ENCODE results near the gene DUSP6. TPM values are rescaled to one million over a fixed set of nuclear protein-coding genes. Genes with fewer than 3 reads are reported as not detected.

Gene DUSP6
- total RNA-seq, 1 donor from 2014 or later = 43.0 TPM

DNA sequence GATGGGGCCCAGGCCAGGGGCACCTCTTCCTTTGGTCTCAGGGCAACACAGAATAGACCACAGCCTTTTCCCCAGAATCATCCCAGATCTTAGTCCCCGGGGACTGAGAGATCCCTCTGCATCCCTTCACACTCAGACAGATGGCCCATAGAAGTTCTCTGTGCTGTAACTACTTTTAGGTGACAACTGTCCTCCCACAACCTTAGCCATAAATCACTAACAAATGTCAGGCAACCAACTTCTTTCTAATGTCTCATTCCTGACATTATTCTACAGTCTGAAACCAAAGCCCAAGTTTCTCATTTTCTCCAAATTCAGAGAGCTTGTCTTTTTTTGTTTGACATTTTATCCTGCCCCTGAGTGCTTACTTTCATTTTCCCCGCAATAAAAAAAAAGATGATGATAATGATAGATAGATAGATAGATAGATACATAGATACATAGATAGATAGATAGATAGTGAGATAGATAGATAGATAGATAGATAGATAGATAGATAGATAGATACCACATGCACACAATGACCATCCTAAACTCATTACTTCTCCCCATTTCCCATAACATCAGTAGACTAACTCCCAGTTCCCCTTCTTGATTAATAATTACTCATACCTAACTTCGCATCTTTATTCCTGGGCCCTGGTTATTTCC lies 28.6 kb downstream of the DUSP6 start:
- no peak for DNase-seq (ENCODE audit: extremely low spot score, unreplicated experiment)
- no peaks in the 10 kb centered on the region for H3K9me3 Mint-ChIP-seq
- no peaks in the 10 kb centered on the region for H3K27me3 Mint-ChIP-seq
- peaks cover 56% of the 10 kb centered on the region for H3K4me1 Mint-ChIP-seq (ENCODE audit: unreplicated experiment)
- H3K36me3 Mint-ChIP-seq = no peaks in the 10 kb centered on the region
- no peak overlapping the region for H3K4me3 Mint-ChIP-seq
- TF ChIP-seq CTCF (conservative IDR thresholded peaks at IDR 0.05) = no peak
- no peak overlapping the region for H3K27ac Mint-ChIP-seq

DNA sequence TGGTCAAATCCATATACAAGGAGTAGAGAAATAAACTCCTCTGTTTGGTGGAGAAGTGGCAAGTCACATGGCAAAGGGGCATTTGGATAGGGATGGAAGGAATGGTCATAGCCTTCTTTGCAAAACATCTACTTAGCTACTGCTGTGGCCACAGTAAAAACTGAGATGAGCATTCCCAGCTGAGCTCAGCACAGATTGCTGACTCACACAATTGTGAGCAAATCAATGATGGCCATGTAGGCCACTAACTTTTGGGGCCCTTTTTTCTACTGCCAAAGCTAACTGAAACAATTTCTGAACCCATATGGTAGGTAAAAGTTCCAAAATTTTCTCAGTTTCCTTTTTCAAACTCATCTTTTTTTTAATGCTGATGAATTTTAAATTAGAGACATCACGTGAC lies 31.6 kb downstream of the DUSP6 start:
- DNase-seq (ENCODE audit: extremely low spot score, unreplicated experiment) = no peak
- no peak overlapping the region for H3K4me3 Mint-ChIP-seq
- H3K27ac Mint-ChIP-seq = no peak overlapping the region
- peaks cover 39% of the 10 kb centered on the region for H3K4me1 Mint-ChIP-seq (ENCODE audit: unreplicated experiment)
- H3K36me3 Mint-ChIP-seq = no peaks in the 10 kb centered on the region
- no peak for TF ChIP-seq CTCF (conservative IDR thresholded peaks at IDR 0.05)
- no peaks in the 10 kb centered on the region for H3K9me3 Mint-ChIP-seq
- no peaks in the 10 kb centered on the region for H3K27me3 Mint-ChIP-seq

DNA sequence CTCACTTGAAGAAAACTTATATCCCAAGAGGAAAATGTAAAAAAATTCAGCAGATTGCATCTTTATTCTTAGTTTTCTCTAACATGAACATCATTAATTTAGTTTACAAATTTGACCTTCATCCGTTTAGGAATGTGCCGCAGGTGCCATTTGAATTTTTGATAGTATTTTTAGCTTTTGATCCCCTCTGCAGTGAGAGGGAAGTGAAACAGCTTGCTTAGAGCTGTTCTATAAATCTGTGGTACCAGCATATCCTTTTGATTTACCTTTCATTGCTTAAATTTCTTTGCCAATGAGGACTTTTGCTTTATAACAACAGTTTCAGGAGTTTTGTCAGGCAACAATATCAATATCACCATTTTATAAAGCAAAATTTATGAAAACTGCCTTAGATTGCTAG lies 32.7 kb downstream of the DUSP6 start:
- H3K27ac Mint-ChIP-seq = no peak overlapping the region
- TF ChIP-seq CTCF (conservative IDR thresholded peaks at IDR 0.05) = no peak
- H3K4me1 Mint-ChIP-seq (ENCODE audit: unreplicated experiment) = peaks cover 41% of the 10 kb centered on the region
- no peaks in the 10 kb centered on the region for H3K36me3 Mint-ChIP-seq
- H3K9me3 Mint-ChIP-seq = no peaks in the 10 kb centered on the region
- no peak for DNase-seq (ENCODE audit: extremely low spot score, unreplicated experiment)
- H3K27me3 Mint-ChIP-seq = no peaks in the 10 kb centered on the region
- no peak overlapping the region for H3K4me3 Mint-ChIP-seq

DNA sequence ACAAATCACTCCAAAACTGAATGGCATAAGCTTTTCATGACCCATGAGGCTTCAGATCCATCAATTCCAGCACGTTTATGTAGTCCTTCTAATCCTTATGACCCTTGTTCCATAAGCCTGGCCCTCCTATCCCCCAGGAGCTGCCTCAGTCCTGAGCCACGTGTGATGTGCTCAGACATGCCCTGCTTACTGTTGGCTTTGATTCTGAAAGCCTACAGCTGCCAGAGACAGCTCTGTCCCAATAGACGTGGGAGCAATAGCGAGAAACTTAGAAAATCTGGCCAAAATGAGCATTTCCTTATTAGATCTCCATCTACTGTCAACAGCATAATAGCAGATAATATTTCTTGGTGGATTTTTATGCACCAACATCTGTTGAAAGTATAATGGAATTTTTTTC lies 33.2 kb downstream of the DUSP6 start:
- H3K9me3 Mint-ChIP-seq = no peaks in the 10 kb centered on the region
- H3K4me3 Mint-ChIP-seq = no peak overlapping the region
- H3K4me1 Mint-ChIP-seq (ENCODE audit: unreplicated experiment) = peaks cover 38% of the 10 kb centered on the region
- H3K27me3 Mint-ChIP-seq = no peaks in the 10 kb centered on the region
- no peak overlapping the region for H3K27ac Mint-ChIP-seq
- DNase-seq (ENCODE audit: extremely low spot score, unreplicated experiment) = no peak
- TF ChIP-seq CTCF (conservative IDR thresholded peaks at IDR 0.05) = no peak
- no peaks in the 10 kb centered on the region for H3K36me3 Mint-ChIP-seq

DNA sequence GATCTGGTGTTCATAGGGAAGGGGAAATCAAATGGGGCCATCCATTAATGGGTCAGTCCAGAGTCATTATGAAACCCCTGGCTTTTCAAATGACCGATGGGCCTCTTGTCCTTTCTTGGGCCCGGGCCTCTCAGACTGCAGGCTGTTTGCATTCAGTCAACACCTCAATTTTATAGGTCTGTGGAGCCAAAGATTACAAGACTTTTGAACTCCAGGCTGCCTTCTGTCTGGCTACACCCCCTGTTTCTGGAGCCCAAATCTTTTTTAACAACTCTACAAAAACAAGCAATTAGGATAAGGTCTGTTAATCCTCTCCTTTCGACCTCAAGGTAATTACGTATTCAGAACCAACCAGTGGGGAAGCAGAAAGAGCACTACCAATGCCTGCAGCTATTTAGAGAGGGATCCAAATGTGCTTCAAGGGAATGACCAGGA lies 35.6 kb downstream of the DUSP6 start:
- DNase-seq (ENCODE audit: extremely low spot score, unreplicated experiment) = no peak
- TF ChIP-seq CTCF (conservative IDR thresholded peaks at IDR 0.05) = no peak
- H3K9me3 Mint-ChIP-seq = no peaks in the 10 kb centered on the region
- H3K36me3 Mint-ChIP-seq = no peaks in the 10 kb centered on the region
- H3K4me3 Mint-ChIP-seq = peak overlapping the region; percentile 19
- H3K27me3 Mint-ChIP-seq = no peaks in the 10 kb centered on the region
- peaks cover 24% of the 10 kb centered on the region for H3K4me1 Mint-ChIP-seq (ENCODE audit: unreplicated experiment)
- no peak overlapping the region for H3K27ac Mint-ChIP-seq
